BE2C (cell line): ENCODE data around the gene YEATS2.

Experiments used
- DNase-seq: peaks from one replicate; pipeline ENCODE4 v3.0.0-alpha.2; 2020
- H3K27me3 ChIP-seq: fragments of 250-450 bp; sonication (Bioruptor Pico); 2 replicates; pipeline ENCODE4 v1.5.1; 2020; ENCODE audit warnings: mild to moderate bottlenecking
- H3K36me3 ChIP-seq: fragments of 250-450 bp; sonication (Bioruptor Pico); 2 replicates; pipeline ENCODE4 v1.5.1; 2020; ENCODE audit warnings: mild to moderate bottlenecking
- H3K4me1 ChIP-seq: fragments of 250-450 bp; sonication (Bioruptor Pico); 2 replicates; pipeline ENCODE4 v1.5.1; 2020
- H3K4me3 ChIP-seq: 2 replicates; pipeline ENCODE4 v1.5.1; 2011; ENCODE audit warnings: low read depth, low read length
- H3K9me3 ChIP-seq: fragments of 250-450 bp; sonication (Bioruptor Pico); 2 replicates; pipeline ENCODE4 v1.5.1; 2020
- TF ChIP-seq, protein P1 (sequence below): IDR thresholded peaks from 2 replicates; pipeline ENCODE4 v1.5.1; 2012; ENCODE audit warnings: mild to moderate bottlenecking, low read depth, low read length

Gene YEATS2

DNA sequence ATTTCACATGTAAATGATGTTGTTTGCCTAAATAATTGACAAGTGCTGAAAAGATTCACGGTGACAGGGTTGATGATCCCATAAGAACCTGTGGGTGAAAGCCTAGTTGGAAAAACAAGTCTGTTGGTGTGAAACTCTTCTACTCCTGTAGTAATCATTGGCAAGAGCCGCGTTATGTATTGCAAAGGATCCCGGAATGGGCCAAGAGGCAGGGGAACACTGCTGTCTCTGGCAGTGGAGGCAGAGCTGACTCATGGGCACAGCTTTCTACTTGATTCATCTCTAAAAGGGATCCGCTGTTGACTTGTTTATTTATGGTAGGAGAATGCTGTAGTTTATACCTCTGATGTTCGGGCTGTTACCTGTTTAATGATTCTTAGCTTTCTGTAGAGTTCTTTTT is 64.7 kb downstream of the YEATS2 start:
- peaks cover 64% of the 10 kb centered on the region for H3K36me3 ChIP-seq
- H3K4me1 ChIP-seq: no peaks in the 10 kb centered on the region; the same call in 1 of the 2 replicates
- TF ChIP-seq, protein P1, sequence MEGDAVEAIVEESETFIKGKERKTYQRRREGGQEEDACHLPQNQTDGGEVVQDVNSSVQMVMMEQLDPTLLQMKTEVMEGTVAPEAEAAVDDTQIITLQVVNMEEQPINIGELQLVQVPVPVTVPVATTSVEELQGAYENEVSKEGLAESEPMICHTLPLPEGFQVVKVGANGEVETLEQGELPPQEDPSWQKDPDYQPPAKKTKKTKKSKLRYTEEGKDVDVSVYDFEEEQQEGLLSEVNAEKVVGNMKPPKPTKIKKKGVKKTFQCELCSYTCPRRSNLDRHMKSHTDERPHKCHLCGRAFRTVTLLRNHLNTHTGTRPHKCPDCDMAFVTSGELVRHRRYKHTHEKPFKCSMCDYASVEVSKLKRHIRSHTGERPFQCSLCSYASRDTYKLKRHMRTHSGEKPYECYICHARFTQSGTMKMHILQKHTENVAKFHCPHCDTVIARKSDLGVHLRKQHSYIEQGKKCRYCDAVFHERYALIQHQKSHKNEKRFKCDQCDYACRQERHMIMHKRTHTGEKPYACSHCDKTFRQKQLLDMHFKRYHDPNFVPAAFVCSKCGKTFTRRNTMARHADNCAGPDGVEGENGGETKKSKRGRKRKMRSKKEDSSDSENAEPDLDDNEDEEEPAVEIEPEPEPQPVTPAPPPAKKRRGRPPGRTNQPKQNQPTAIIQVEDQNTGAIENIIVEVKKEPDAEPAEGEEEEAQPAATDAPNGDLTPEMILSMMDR: no peak
- no peak overlapping the region for H3K4me3 ChIP-seq
- H3K9me3 ChIP-seq: no peaks in the 10 kb centered on the region
- H3K27me3 ChIP-seq: no peaks in the 10 kb centered on the region
- no peak for DNase-seq

GRCh38 chr3:183764847-183765731 is 67.5 kb downstream of the YEATS2 start:
- Histone ChIP-seq H3K4me1 (no peaks in the 10 kb centered on the region; the same call in 1 of the 2 replicates), H3K36me3 (peaks cover 61% of the 10 kb centered on the region), H3K4me3 (no peak overlapping the region), H3K27me3 (no peaks in the 10 kb centered on the region), H3K9me3 (no peaks in the 10 kb centered on the region)
- TF ChIP-seq, protein P1: no peak
- no peak for DNase-seq

GRCh38 chr3:183766107-183766506 is 68.5 kb downstream of the YEATS2 start:
- peaks cover 61% of the 10 kb centered on the region for H3K36me3 ChIP-seq
- H3K9me3 ChIP-seq: no peaks in the 10 kb centered on the region
- H3K4me1 ChIP-seq: no peaks in the 10 kb centered on the region; the same call in 1 of the 2 replicates
- TF ChIP-seq, protein P1: no peak
- no peak overlapping the region for H3K4me3 ChIP-seq
- no peak for DNase-seq
- H3K27me3 ChIP-seq: no peaks in the 10 kb centered on the region

DNA sequence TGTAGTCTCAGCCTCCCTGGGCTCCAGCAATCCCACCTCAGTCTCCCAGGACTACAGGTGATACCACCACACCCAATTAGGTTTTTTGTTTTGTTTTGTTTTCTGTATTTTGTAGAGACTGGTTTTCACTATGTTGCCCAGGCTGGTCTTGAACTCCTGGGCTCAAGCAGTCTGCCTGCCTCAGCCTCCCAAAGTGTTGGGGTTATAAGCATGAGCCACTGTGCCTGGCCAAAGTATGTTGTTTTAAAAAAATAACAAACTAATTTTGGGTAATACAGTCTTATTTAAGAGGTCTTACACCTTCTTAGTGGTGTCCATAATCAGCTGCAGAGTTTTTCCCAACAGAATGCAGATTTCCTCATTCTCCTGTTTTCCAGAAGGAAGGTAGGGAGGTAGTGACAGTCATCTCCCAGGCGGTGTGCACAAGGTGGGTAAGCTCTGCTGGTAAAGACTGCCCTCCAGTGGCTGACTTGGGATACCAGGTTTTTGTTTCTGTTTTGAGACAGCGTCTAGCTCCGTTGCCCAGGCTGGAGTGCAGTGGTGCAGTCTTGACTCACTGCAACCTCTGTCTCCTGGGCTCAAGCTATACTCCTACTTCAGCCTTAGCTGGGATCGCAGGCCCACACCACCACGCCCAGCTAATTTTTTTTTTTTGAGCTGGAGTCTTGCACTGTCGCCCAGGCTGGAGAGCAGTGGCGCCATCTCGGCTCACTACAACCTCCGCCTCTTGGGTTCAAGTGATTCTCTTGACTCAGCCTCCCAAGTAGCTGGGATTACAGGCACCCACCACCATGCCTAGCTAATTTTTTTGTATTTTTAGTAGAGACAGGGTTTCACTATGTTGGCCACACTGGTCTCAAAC is 69.4 kb downstream of the YEATS2 start:
- Histone ChIP-seq H3K36me3 (peaks cover 57% of the 10 kb centered on the region), H3K4me3 (no peak overlapping the region), H3K9me3 (no peaks in the 10 kb centered on the region), H3K4me1 (no peaks in the 10 kb centered on the region; the same call in 1 of the 2 replicates), H3K27me3 (no peaks in the 10 kb centered on the region)
- peak; percentile 80 for DNase-seq
- TF ChIP-seq, protein P1: peak; percentile 95

- TF ChIP-seq, protein P1: no peak
- H3K9me3 ChIP-seq: no peaks in the 10 kb centered on the region
Measured at GRCh38 chr3:183768114-183768513, 70.5 kb downstream of the YEATS2 start.

More at GRCh38 chr3:183768114-183768513, 70.5 kb downstream of the YEATS2 start:
- H3K4me1 ChIP-seq: no peaks in the 10 kb centered on the region; the same call in 1 of the 2 replicates
- no peak for DNase-seq
- H3K27me3 ChIP-seq: no peaks in the 10 kb centered on the region
- H3K36me3 ChIP-seq: peaks cover 58% of the 10 kb centered on the region
- no peak overlapping the region for H3K4me3 ChIP-seq
